DOHH2 (cell line): ENCODE measurements around the gene SLC12A8.

Experiments
- H3F3A ChIP-seq: fragments of 200-600 bp; sonication (generic), shearing (Covaris generic); 2 replicates; pipeline ENCODE4 v1.6.0; 2016; ENCODE audit warnings: antibody characterized with exemption, mild to moderate bottlenecking; ENCODE audit not compliant: control insufficient read depth, insufficient read depth
- H3K27ac ChIP-seq: fragments of 200-600 bp; sonication (generic); 2 replicates; pipeline ENCODE4 v1.5.1; 2014; ENCODE audit warnings: low read depth, mild to moderate bottlenecking, low read length, moderate library complexity
- H3K27me3 ChIP-seq: fragments of 200-600 bp; sonication (generic); 2 replicates; pipeline ENCODE4 v1.6.1; 2014; ENCODE audit warnings: mild to moderate bottlenecking, low read length, mixed read lengths; ENCODE audit not compliant: control insufficient read depth
- H3K36me3 ChIP-seq: fragments of 200-600 bp; sonication (generic); 2 replicates; pipeline ENCODE4 v1.6.1; 2014; ENCODE audit warnings: mild to moderate bottlenecking, low read length, moderate library complexity, mixed read lengths; ENCODE audit not compliant: control insufficient read depth
- H3K4me1 ChIP-seq: fragments of 200-600 bp; sonication (generic); 2 replicates; pipeline ENCODE4 v1.6.1; 2014; ENCODE audit warnings: mild to moderate bottlenecking, low read length, mixed read lengths; ENCODE audit not compliant: control insufficient read depth
- H3K4me2 ChIP-seq: fragments of 200-600 bp; sonication (generic); 2 replicates; pipeline ENCODE4 v1.6.0; 2014; ENCODE audit warnings: mild to moderate bottlenecking, low read length, moderate library complexity
- H3K4me3 ChIP-seq: fragments of 200-600 bp; sonication (generic); 2 replicates; pipeline ENCODE4 v1.5.1; 2014; ENCODE audit warnings: mild to moderate bottlenecking, low read length, mixed read lengths
- H3K79me2 ChIP-seq: fragments of 200-600 bp; sonication (generic); 2 replicates; pipeline ENCODE4 v1.6.1; 2014; ENCODE audit warnings: mild to moderate bottlenecking, low read length, mixed read lengths; ENCODE audit not compliant: control insufficient read depth
- H3K9me2 ChIP-seq: fragments of 200-600 bp; sonication (generic); replicated peaks from 2 replicates; pipeline ENCODE4 v1.6.1; 2014; ENCODE audit warnings: mild to moderate bottlenecking, low read length, mixed read lengths; ENCODE audit not compliant: control insufficient read depth
- H3K9me3 ChIP-seq: fragments of 200-600 bp; sonication (generic); 2 replicates; pipeline ENCODE4 v1.6.1; 2014; ENCODE audit warnings: antibody characterized with exemption, low read length, mixed read lengths; ENCODE audit not compliant: control insufficient read depth, insufficient read depth
- H4K20me1 ChIP-seq: fragments of 200-600 bp; sonication (generic); 2 replicates; pipeline ENCODE4 v1.6.0; 2014; ENCODE audit warnings: low read depth, mild to moderate bottlenecking, antibody characterized with exemption, low read length, moderate library complexity; ENCODE audit not compliant: control insufficient read depth, insufficient read depth
- EZH2phosphoT487 ChIP-seq: fragments of 200-600 bp; sonication (generic); IDR thresholded peaks from 2 replicates; pipeline ENCODE4 v1.6.1; 2017; ENCODE audit warnings: borderline replicate concordance, mild to moderate bottlenecking, antibody characterized with exemption, low read length, moderate library complexity, mixed read lengths
- TF ChIP-seq, protein P1 (sequence below): fragments of 200-600 bp; sonication (generic); IDR thresholded peaks from one replicate; pipeline ENCODE4 v1.5.1; 2014; ENCODE audit warnings: antibody characterized with exemption, mild to moderate bottlenecking, low read depth, low read length; ENCODE audit not compliant: poor library complexity, severe bottlenecking

SLC12A8 gene

DNA sequence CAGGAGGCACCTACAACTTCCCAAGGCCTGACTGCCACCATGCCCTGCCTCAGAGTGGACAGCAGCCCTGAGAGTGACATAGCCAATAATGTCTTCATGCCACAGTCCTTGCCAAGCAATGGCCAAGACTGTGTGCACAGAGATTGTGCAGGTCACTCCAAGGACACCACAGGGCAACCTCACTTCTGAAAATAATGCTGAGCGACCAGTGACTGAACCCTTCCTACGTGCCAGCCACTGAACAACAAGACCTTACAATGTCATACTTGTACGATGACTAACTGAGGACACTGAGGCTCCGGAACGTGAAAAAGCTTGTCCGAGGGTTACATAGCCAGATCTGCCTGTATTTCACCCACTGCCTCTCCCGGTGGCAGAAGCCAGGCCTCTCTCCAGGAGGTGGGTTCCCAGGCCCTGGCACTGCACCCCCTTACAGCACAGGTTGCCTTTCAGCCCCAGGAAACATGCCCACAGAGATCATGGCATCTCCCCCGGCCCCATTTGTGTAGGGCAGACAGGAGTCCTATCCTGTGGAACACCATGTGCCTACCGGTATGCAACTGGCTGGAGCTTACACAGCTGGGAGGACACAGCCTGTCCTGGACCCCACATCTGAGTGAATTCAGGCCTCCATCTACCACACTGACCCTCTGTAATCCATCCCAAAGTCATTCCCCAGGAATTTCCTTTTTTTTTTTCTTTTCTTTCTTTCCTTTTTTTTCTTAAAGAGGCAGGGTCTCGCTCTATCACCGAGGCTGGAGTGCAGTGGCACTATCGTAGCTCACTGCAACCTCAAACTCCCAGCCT is 72.3 kb downstream of the SLC12A8 start:
- TF ChIP-seq, protein P1, sequence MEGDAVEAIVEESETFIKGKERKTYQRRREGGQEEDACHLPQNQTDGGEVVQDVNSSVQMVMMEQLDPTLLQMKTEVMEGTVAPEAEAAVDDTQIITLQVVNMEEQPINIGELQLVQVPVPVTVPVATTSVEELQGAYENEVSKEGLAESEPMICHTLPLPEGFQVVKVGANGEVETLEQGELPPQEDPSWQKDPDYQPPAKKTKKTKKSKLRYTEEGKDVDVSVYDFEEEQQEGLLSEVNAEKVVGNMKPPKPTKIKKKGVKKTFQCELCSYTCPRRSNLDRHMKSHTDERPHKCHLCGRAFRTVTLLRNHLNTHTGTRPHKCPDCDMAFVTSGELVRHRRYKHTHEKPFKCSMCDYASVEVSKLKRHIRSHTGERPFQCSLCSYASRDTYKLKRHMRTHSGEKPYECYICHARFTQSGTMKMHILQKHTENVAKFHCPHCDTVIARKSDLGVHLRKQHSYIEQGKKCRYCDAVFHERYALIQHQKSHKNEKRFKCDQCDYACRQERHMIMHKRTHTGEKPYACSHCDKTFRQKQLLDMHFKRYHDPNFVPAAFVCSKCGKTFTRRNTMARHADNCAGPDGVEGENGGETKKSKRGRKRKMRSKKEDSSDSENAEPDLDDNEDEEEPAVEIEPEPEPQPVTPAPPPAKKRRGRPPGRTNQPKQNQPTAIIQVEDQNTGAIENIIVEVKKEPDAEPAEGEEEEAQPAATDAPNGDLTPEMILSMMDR = no peak
- TF ChIP-seq EZH2phosphoT487 = no peak
- Histone ChIP-seq H3K4me1 (peaks cover 12% of the 10 kb centered on the region; the same call in 1 of the 2 replicates), H3K27ac (no peak overlapping the region)

DNA sequence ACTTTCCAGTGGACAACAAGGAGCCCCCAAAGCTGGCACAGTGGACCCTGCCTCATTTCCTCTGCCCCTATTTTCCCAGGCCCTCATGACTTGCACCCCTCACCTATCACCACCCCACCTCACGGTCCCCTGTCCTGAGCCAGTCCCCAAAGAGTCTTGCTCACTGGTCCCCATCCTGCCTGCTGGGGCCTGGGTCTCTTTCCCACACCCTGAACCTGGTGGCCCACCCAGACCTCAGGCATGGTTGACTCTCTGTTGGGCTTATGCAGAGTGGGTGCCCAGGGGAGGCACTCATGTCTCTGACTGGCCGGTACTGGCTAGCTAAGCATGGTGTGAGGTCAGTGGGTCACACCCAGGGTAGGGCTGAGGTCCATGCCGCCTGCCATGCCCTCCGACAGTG is 73.2 kb downstream of the SLC12A8 start:
- Histone ChIP-seq H3K4me3 (no peak overlapping the region), H4K20me1 (no peaks in the 10 kb centered on the region), H3F3A (no peaks in the 10 kb centered on the region), H3K4me2 (no peak overlapping the region), H3K27me3 (peaks cover 35% of the 10 kb centered on the region), H3K9me2 (no peaks in the 10 kb centered on the region), H3K79me2 (no peaks in the 10 kb centered on the region), H3K27ac (no peak overlapping the region), H3K36me3 (no peaks in the 10 kb centered on the region), H3K9me3 (peaks cover 4% of the 10 kb centered on the region; the same call in 1 of the 2 replicates), H3K4me1 (peaks cover 12% of the 10 kb centered on the region; the same call in 1 of the 2 replicates)
- TF ChIP-seq EZH2phosphoT487 = no peak
- TF ChIP-seq, protein P1 = no peak

More for the DNA sequence above, 72.3 kb downstream of the SLC12A8 start:
- no peaks in the 10 kb centered on the region for H3K36me3 ChIP-seq
- H3K9me3 ChIP-seq = peaks cover 4% of the 10 kb centered on the region; the same call in 1 of the 2 replicates
- no peak overlapping the region for H3K4me3 ChIP-seq
- no peaks in the 10 kb centered on the region for H3F3A ChIP-seq
- peaks cover 35% of the 10 kb centered on the region for H3K27me3 ChIP-seq
- H3K79me2 ChIP-seq = no peaks in the 10 kb centered on the region
- H4K20me1 ChIP-seq = no peaks in the 10 kb centered on the region
- no peaks in the 10 kb centered on the region for H3K9me2 ChIP-seq
- H3K4me2 ChIP-seq = no peak overlapping the region

DNA sequence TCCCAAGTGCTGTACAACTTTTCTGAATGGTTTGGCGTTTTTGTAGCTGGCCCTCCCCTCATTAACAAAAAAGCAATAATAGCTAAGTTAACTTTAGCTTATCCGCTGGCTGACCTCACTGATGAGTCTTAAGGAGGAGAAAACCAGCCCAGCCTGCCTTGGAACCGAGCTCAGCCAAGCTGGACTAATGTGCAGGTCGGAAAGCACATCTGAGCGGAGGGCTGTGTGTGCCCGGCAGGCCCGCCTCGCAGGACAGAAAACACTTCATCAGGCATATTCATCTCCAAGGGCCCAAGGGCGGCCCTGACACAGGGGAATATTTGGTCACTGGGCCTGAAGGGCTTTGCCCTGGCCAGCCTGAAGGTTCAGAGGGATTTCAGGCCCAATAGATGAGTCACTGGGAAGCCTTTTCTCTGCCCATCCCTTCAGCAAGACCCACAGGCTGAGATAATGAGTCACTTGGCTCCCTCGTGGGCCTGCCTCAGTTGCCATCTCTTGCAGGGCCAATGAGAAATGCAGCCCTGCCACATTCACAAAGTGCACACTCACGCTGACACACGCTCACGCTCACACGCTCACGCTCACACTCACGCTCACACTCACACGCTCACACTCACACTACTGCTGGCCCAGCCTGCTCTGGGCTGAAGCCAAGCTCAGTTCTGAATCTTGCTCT is 75.1 kb downstream of the SLC12A8 start:
- Histone ChIP-seq H3K27me3 (peaks cover 30% of the 10 kb centered on the region), H3K36me3 (no peaks in the 10 kb centered on the region), H3K9me2 (no peaks in the 10 kb centered on the region), H3K4me1 (peaks cover 18% of the 10 kb centered on the region), H3K9me3 (peaks cover 4% of the 10 kb centered on the region; the same call in 1 of the 2 replicates), H3F3A (no peaks in the 10 kb centered on the region), H4K20me1 (no peaks in the 10 kb centered on the region), H3K4me2 (no peak overlapping the region), H3K4me3 (no peak overlapping the region), H3K79me2 (no peaks in the 10 kb centered on the region), H3K27ac (no peak overlapping the region)
- TF ChIP-seq EZH2phosphoT487 = no peak
- TF ChIP-seq, protein P1 = no peak
